LoVo (cell line): Measurements from ENCODE around the gene ABCB11.

Experiments used
- DNase-seq: peaks from one replicate; pipeline ENCODE4 v3.0.0-alpha.2; 2016; ENCODE audit warnings: low spot score

Gene ABCB11

GRCh38 chr2:169007941-169008340 is 23.2 kb downstream of the ABCB11 start:
- no peak for DNase-seq

DNA sequence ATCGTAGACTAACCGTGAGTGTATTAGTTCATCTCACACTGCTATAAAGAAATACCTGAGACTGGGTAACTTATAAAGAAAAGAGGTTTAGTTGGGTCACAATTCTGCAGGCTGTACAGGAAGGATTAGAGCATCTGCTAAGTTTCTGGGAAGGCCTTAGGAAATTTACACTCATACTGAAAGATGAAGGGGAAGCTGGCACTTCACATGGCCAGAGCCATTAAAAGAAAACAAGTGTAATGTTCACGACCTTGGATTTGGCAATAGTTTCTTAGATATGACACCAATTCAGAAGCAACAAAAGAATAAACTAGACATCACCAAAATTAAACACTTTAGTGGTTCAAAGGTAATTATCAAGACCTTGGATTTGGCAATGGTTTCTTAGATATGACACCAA is 23.8 kb downstream of the ABCB11 start:
- no peak for DNase-seq

GRCh38 chr2:169006665-169007064 is 24.5 kb downstream of the ABCB11 start:
- no peak for DNase-seq

DNA sequence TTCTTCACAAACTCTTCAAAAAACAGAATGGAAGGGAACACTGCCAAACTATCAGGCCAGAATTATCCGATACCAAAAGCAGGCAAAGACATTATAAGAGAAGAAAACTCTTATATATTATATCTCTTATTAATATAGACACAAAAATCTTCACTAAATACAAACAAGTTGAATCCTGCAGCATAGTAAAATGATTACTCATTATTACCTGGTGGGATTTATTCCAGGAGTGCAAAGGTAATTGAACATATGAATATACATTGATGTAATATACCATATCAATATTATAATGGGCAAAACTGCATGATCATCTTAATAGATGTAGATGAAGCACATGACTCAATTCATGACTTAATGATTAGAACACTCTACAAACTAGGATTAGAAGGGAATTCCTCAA is 25.1 kb downstream of the ABCB11 start:
- DNase-seq, result no peak

DNA sequence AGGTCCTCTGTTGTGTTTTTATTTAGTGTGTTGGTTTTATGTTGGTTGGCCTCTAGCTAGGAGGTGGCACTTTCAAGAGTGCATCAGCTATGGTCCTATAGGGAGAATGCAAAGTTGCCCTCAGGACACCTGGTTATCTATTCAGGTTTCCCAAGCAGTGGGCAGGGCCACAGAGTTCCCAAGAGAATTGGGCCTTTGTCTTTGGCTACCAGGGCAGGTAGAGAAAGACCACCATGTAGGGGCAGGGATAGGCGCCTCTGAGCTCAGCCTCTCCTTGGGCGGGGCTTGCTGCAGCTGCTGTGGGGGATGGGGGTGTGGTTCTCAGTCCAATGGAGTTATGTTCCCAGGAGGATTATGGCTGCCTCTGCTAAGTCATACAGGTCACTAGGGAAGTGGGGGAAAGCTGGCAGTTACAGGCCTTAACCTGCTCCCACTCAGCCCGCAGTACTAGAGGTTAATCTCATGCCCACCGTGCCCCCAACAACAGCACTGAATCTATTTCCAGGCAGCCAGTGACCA is 26.0 kb downstream of the ABCB11 start:
- no peak for DNase-seq

DNA sequence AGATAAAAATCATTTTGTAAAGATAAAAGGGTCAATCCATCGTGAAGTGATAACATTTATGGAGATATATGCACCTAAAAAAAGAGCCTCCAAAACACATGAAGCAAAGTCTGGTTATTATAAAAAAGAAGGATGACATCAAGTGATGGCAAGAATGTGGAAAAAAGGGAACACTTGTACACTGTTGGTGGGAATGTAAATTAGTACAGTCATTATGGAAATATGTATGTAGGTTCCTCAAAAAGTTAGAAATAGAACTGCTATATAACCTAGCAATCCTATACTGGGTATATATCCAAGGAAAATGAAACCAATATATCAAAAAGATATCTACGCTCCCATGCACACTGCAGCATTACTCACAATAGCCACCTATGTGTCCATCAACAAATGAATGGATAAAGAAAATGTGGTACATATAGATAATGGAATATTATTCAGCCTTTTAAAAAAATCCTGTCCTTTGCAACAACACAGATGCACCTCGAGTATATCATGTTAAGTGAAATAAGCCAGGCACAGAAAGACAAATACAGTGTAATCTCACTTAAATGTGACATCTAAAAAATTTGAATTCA is 28.9 kb downstream of the ABCB11 start:
- DNase-seq, result no peak

- DNase-seq, result no peak
Observed at GRCh38 chr2:169001116-169001815, 29.9 kb downstream of the ABCB11 start.

GRCh38 chr2:168999668-169000213 is 31.4 kb downstream of the ABCB11 start:
- no peak for DNase-seq

GRCh38 chr2:168998609-168999211 is 32.4 kb downstream of the ABCB11 start:
- peak; percentile 37 for DNase-seq

DNA sequence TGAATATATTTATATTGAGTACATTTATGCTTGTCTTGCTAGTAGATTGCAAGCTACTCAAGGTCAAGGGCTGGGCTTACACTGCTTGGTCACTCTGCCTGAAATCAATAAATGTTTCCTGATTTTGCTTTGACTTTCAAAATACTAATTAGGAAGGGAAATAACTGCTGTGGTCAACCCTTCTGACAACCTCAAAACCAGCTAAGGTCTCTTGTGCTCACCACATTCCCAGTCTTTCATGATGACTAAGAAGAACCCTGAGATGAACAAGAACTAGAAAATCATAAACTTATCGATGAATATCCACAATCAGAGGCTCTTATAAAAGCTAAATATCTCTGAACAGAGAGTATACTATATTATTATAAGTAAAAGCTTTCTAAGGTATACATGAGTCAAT is 33.3 kb downstream of the ABCB11 start:
- no peak for DNase-seq

- no peak for DNase-seq
Observed at GRCh38 chr2:168997118-168997521, 34.0 kb downstream of the ABCB11 start.

DNA sequence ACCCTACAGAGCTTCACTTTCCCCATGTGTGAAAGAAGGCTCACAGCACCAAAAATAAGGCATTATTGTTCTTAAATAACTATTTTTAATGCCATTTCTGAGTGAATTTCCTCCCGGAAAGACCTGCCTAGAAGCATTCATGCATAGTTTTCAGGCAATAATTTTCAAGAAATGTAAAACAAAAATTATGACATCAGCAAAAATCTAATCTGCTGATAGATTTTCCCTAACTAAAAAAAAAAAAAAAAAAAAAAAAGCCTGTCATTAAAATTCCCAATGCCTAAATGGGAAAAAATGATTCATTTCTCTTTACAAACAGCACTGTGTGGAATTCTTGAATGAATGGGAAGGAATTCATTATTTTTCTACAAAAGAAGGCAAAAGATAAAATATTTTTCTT is 35.4 kb downstream of the ABCB11 start:
- DNase-seq, result no peak

GRCh38 chr2:168993538-168993937 is 37.6 kb downstream of the ABCB11 start:
- DNase-seq, result no peak

GRCh38 chr2:168992591-168993349 is 38.4 kb downstream of the ABCB11 start:
- DNase-seq, result no peak

- DNase-seq, result no peak
Observed at GRCh38 chr2:168992026-168992425, 39.1 kb downstream of the ABCB11 start.

DNA sequence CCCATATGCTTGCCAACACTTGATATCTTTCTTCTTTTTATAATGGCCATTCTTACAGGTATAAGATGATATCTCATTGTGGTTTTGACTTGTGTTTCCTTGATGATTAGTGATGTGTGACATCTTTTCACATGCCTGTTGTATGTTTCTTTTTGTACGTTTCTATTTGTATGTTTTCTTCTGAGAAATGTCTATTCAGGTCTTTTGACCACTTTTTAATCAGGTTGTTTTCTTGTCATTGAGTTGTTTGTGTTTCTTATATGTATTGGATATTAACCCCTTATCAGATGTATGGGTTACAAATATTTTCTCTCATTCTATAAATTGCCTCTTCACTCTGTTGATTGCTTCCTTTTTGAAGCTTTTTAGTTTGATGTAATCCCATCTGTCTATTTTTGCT is 42.4 kb downstream of the ABCB11 start:
- no peak for DNase-seq

DNA sequence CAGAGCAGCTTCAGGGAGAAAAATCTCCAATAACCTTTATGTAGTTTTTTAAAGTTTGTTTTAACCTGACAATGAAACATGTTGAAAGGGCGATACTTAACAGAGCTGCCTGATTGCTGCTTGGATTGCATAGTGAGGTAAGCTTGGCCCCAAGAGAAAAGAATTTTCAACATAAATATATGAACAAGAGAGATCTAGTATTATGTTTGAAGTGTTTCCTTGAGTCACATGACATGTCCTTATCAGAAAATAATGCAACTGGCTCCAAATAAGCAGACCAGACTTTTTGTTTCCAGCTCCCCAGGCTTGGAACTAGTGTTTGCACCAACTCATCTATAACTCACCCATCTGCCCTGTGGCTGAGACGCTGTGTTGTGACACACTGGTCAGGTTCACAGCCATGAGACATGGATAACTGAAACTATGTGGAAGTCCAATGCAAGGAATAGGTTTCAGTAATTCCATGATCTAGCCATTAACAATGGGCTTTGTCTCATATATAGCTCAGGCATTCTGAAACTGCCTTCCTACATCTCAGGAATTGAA is 44.7 kb downstream of the ABCB11 start:
- DNase-seq, result no peak

- no peak for DNase-seq
Observed at GRCh38 chr2:168981651-168982050, 49.5 kb downstream of the ABCB11 start.

DNA sequence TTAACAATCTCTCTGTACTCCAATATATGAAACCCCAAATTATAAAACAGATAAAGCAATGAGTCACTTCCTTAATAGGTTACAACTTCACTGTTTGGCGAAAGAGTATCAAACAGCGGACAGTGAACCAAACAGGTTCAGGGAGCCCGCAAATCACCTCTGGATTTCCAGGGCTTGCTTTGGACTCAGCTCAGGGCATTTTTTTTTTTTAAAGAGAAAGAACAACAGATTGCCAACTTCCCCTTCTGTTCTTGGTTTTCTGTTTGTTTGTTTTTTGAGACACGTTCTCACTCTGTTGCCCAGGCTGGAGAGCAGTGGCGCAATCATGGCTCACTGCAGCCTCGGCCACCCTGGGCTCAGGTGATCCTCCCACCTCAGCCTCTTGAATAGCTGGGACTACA is 52.7 kb downstream of the ABCB11 start:
- no peak for DNase-seq

DNA sequence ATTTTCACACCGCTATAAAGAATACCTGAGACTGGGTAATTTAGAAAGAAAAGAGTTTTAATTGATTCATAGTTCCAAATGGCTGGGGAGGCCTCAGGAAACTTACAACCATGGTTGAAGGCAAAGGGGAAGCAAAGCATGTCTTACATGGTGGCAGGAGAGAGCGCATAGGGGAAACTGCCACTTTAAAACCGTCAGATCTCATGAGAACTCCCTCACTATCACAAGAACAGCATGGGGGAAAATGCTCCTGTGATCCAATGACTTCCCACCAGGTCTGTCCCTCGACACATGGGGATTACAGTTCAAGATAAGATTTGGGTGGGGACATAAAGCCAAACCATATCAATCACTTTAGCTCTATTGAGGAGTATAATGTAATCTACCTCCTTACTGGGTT is 53.5 kb downstream of the ABCB11 start:
- no peak for DNase-seq

- no peak for DNase-seq
Observed at GRCh38 chr2:168976034-168976654, 55.0 kb downstream of the ABCB11 start.

DNA sequence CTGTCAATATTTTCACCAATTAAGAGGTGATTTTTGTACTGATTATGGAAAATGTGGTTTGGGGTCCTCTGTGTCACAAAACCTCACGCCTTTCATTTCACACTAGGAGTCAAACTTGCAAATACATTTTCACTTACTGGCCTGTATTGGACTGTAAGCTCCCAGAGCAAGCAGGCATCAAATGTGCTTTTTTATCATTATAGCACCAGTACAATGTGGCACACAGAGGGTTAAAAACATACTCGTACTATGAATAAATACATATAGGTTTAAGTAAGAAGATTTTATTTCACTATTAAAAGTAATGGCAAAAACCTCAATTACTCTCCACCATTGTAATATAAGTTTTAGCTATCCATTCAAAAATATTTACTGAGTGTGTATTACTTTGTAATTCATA is 56.7 kb downstream of the ABCB11 start:
- no peak for DNase-seq
